Ishikawa (cell line): Measurements from ENCODE around the gene AKAIN1.

Source experiments
- CEBPB ChIP-seq: IDR thresholded peaks from 2 replicates; pipeline ENCODE4 v1.6.1; 2012
- CREB1 ChIP-seq: IDR thresholded peaks from 2 replicates; pipeline ENCODE4 v1.6.1; 2012; ENCODE audit warnings: low read depth
- EGR1 ChIP-seq: IDR thresholded peaks from 2 replicates; pipeline ENCODE4 v1.6.1; 2012
- EP300 ChIP-seq: IDR thresholded peaks from 2 replicates; pipeline ENCODE4 v1.6.1; 2012; ENCODE audit warnings: borderline replicate concordance
- FOXM1 ChIP-seq: IDR thresholded peaks from 2 replicates; pipeline ENCODE4 v1.6.1; 2012; ENCODE audit warnings: low read depth, borderline replicate concordance
- MAX ChIP-seq: IDR thresholded peaks from 2 replicates; pipeline ENCODE4 v1.6.1; 2012
- NFIC ChIP-seq: IDR thresholded peaks from 2 replicates; pipeline ENCODE4 v1.6.1; 2012
- RAD21 ChIP-seq: IDR thresholded peaks from 2 replicates; pipeline ENCODE4 v1.6.1; 2012; ENCODE audit warnings: low read depth
- REST ChIP-seq: IDR thresholded peaks from 2 replicates; pipeline ENCODE4 v1.6.1; 2012; ENCODE audit warnings: low read depth, mild to moderate bottlenecking
- TAF1 ChIP-seq: IDR thresholded peaks from 2 replicates; pipeline ENCODE4 v1.6.1; 2012; ENCODE audit warnings: low read depth, mild to moderate bottlenecking
- TCF12 ChIP-seq: IDR thresholded peaks from 2 replicates; pipeline ENCODE4 v1.6.1; 2012; ENCODE audit warnings: low read depth
- TEAD4 ChIP-seq: IDR thresholded peaks from 2 replicates; pipeline ENCODE4 v1.6.1; 2012
- USF1 ChIP-seq: IDR thresholded peaks from 2 replicates; pipeline ENCODE4 v1.6.1; 2012
- YY1 ChIP-seq: IDR thresholded peaks from 2 replicates; pipeline ENCODE4 v1.6.1; 2012; ENCODE audit warnings: low read depth
- ZBTB7A ChIP-seq: IDR thresholded peaks from 2 replicates; pipeline ENCODE4 v1.6.1; 2012; ENCODE audit warnings: low read depth

AKAIN1 gene

GRCh38 chr18:5164903-5165302, 32.2 kb downstream of the AKAIN1 start:
- TF ChIP-seq TEAD4, result no peak
- TF ChIP-seq REST, result no peak
- TF ChIP-seq TCF12, result no peak
- TF ChIP-seq ZBTB7A, result no peak
- no peak for TF ChIP-seq FOXM1
- TF ChIP-seq USF1, result no peak
- no peak for TF ChIP-seq RAD21
- no peak for TF ChIP-seq TAF1
- TF ChIP-seq EGR1, result no peak
- no peak for TF ChIP-seq MAX
- TF ChIP-seq NFIC, result no peak
- no peak for TF ChIP-seq YY1
- no peak for TF ChIP-seq CREB1
- TF ChIP-seq EP300, result no peak
- no peak for TF ChIP-seq CEBPB

- TF ChIP-seq NFIC (no peak), YY1 (no peak), MAX (no peak), EGR1 (no peak), CREB1 (no peak), CEBPB (no peak), TEAD4 (no peak), RAD21 (no peak), REST (no peak), TCF12 (no peak), ZBTB7A (no peak), EP300 (no peak), USF1 (no peak), TAF1 (no peak)
Observed at GRCh38 chr18:5162111-5162510, 34.9 kb downstream of the AKAIN1 start.

- TF ChIP-seq TAF1 (no peak), NFIC (no peak), YY1 (no peak), CEBPB (no peak), CREB1 (no peak), REST (no peak), TEAD4 (no peak), ZBTB7A (no peak), RAD21 (no peak), MAX (no peak), FOXM1 (no peak), TCF12 (no peak)
Observed at GRCh38 chr18:5159080-5159479, 38.0 kb downstream of the AKAIN1 start.

- no peak for TF ChIP-seq EP300
- TF ChIP-seq REST, result no peak
- TF ChIP-seq USF1, result no peak
- no peak for TF ChIP-seq EGR1
- TF ChIP-seq TAF1, result no peak
Observed at GRCh38 chr18:5158587-5158986, 38.5 kb downstream of the AKAIN1 start.
